ENCODE data around the gene NXPE3.

NXPE3 gene

GRCh38 chr3:101803173-101803782, 24.3 kb downstream of the NXPE3 start:
- peak; percentile 69 to 82 for DNase-seq

GRCh38 chr3:101803939-101804338, 24.9 kb downstream of the NXPE3 start:
- DNase-seq = no peak

GRCh38 chr3:101806491-101806890, 27.5 kb downstream of the NXPE3 start:
- no peak for DNase-seq

- DNase-seq = no peak
These were observed 28.9 kb downstream of the NXPE3 start for GRCh38 chr3:101807888-101808287.

GRCh38 chr3:101809178-101810021, 30.4 kb downstream of the NXPE3 start:
- DNase-seq = peak; percentile 45 to 75

- DNase-seq = peak in 1 of 2 donors; percentile 39
These were observed 31.0 kb downstream of the NXPE3 start for GRCh38 chr3:101810022-101810418.

GRCh38 chr3:101811875-101812274, 32.9 kb downstream of the NXPE3 start:
- DNase-seq = no peak

GRCh38 chr3:101812895-101813294, 33.9 kb downstream of the NXPE3 start:
- DNase-seq = no peak

GRCh38 chr3:101813817-101814440, 34.9 kb downstream of the NXPE3 start:
- peak in 1 of 2 donors; percentile 64 for DNase-seq

- DNase-seq = peak in 1 of 2 donors; percentile 29
These were observed 35.8 kb downstream of the NXPE3 start for GRCh38 chr3:101814835-101815234.

- DNase-seq = no peak
These were observed 37.5 kb downstream of the NXPE3 start for GRCh38 chr3:101816215-101817149.

GRCh38 chr3:101817992-101818391, 39.0 kb downstream of the NXPE3 start:
- DNase-seq = no peak

GRCh38 chr3:101819649-101820206, 40.7 kb downstream of the NXPE3 start:
- peak in 1 of 2 donors; percentile 22 for DNase-seq

GRCh38 chr3:101821503-101821902, 42.5 kb downstream of the NXPE3 start:
- DNase-seq = no peak

- no peak for DNase-seq
These were observed 44.5 kb downstream of the NXPE3 start for GRCh38 chr3:101823525-101823924.

GRCh38 chr3:101824702-101825101, 45.7 kb downstream of the NXPE3 start:
- DNase-seq = no peak

GRCh38 chr3:101825904-101826445, 47.0 kb downstream of the NXPE3 start:
- DNase-seq = no peak

GRCh38 chr3:101827211-101828174, 48.5 kb downstream of the NXPE3 start:
- DNase-seq = peak; percentile 90

- peak in 1 of 2 donors; percentile 20 for DNase-seq
These were observed 49.3 kb downstream of the NXPE3 start for GRCh38 chr3:101828276-101828675.

GRCh38 chr3:101828691-101829436, 49.9 kb downstream of the NXPE3 start:
- DNase-seq = peak; percentile 72 to 74
